ENCODE results near the gene INPP4B.
"Not testable (repeated sequence)": the region's sequence is repeated elsewhere in the genome, so short reads cannot be mapped to it uniquely, and the experiment has no call there.

The INPP4B gene

GRCh38 chr4:142811034-142811433, 35.1 kb downstream of the INPP4B start:
- no peak for DNase-seq (ENCODE audit: low spot score)
- no peak for ATAC-seq (ENCODE audit: low read depth)

GRCh38 chr4:142809559-142809958, 36.5 kb downstream of the INPP4B start:
- H3K36me3 ChIP-seq (ENCODE audit: low read depth): no peaks in the 10 kb centered on the region
- ATAC-seq (ENCODE audit: low read depth): no peak

More at GRCh38 chr4:142811034-142811433, 35.1 kb downstream of the INPP4B start:
- Histone ChIP-seq H3K27me3 (ENCODE audit: insufficient read depth, poor library complexity, severe bottlenecking) (no peaks in the 10 kb centered on the region), H3K36me3 (ENCODE audit: low read depth) (no peaks in the 10 kb centered on the region), H3K4me1 (ENCODE audit: insufficient read depth, poor library complexity, severe bottlenecking) (no peaks in the 10 kb centered on the region), H3K4me3 (ENCODE audit: severe bottlenecking) (no peak overlapping the region), H3K9me3 (ENCODE audit: severe bottlenecking) (no peaks in the 10 kb centered on the region), H3K27ac (ENCODE audit: poor library complexity, severe bottlenecking) (no peak overlapping the region)
- no peak for TF ChIP-seq CTCF (IDR thresholded peaks at IDR 0.05; ENCODE audit: poor library complexity, severe bottlenecking)

GRCh38 chr4:142803879-142804278, 42.2 kb downstream of the INPP4B start:
- not testable (repeated sequence) for H3K4me1 ChIP-seq (ENCODE audit: insufficient read depth, poor library complexity, severe bottlenecking); H3K9me3 ChIP-seq (ENCODE audit: severe bottlenecking); H3K27me3 ChIP-seq (ENCODE audit: insufficient read depth, poor library complexity, severe bottlenecking); H3K4me3 ChIP-seq (ENCODE audit: severe bottlenecking); H3K36me3 ChIP-seq (ENCODE audit: low read depth); DNase-seq (ENCODE audit: low spot score); ATAC-seq (ENCODE audit: low read depth); H3K27ac ChIP-seq (ENCODE audit: poor library complexity, severe bottlenecking)

More at GRCh38 chr4:142809559-142809958, 36.5 kb downstream of the INPP4B start:
- no peak overlapping the region for H3K4me3 ChIP-seq (ENCODE audit: severe bottlenecking)
- TF ChIP-seq CTCF (IDR thresholded peaks at IDR 0.05; ENCODE audit: poor library complexity, severe bottlenecking): no peak
- H3K27ac ChIP-seq (ENCODE audit: poor library complexity, severe bottlenecking): no peak overlapping the region
- DNase-seq (ENCODE audit: low spot score): no peak
- no peaks in the 10 kb centered on the region for H3K27me3 ChIP-seq (ENCODE audit: insufficient read depth, poor library complexity, severe bottlenecking)
- H3K4me1 ChIP-seq (ENCODE audit: insufficient read depth, poor library complexity, severe bottlenecking): no peaks in the 10 kb centered on the region
- no peaks in the 10 kb centered on the region for H3K9me3 ChIP-seq (ENCODE audit: severe bottlenecking)

GRCh38 chr4:142801966-142802365, 44.1 kb downstream of the INPP4B start:
- TF ChIP-seq CTCF (IDR thresholded peaks at IDR 0.05; ENCODE audit: poor library complexity, severe bottlenecking): no peak
- Histone ChIP-seq H3K27me3 (ENCODE audit: insufficient read depth, poor library complexity, severe bottlenecking) (no peaks in the 10 kb centered on the region), H3K9me3 (ENCODE audit: severe bottlenecking) (peaks cover 3% of the 10 kb centered on the region), H3K4me3 (ENCODE audit: severe bottlenecking) (no peak overlapping the region), H3K27ac (ENCODE audit: poor library complexity, severe bottlenecking) (no peak overlapping the region), H3K36me3 (ENCODE audit: low read depth) (no peaks in the 10 kb centered on the region), H3K4me1 (ENCODE audit: insufficient read depth, poor library complexity, severe bottlenecking) (peaks cover 8% of the 10 kb centered on the region)
- DNase-seq (ENCODE audit: low spot score): no peak
- peak; percentile 55; the same call in 2 of the 3 replicates for ATAC-seq (ENCODE audit: low read depth)

- Histone ChIP-seq H3K36me3 (ENCODE audit: low read depth) (no peaks in the 10 kb centered on the region), H3K9me3 (ENCODE audit: severe bottlenecking) (no peaks in the 10 kb centered on the region), H3K27ac (ENCODE audit: poor library complexity, severe bottlenecking) (no peak overlapping the region), H3K27me3 (ENCODE audit: insufficient read depth, poor library complexity, severe bottlenecking) (no peaks in the 10 kb centered on the region), H3K4me3 (ENCODE audit: severe bottlenecking) (no peak overlapping the region), H3K4me1 (ENCODE audit: insufficient read depth, poor library complexity, severe bottlenecking) (no peaks in the 10 kb centered on the region)
- TF ChIP-seq CTCF (IDR thresholded peaks at IDR 0.05; ENCODE audit: poor library complexity, severe bottlenecking): no peak
- no peak for DNase-seq (ENCODE audit: low spot score)
- ATAC-seq (ENCODE audit: low read depth): no peak
These were observed 65.0 kb downstream of the INPP4B start for GRCh38 chr4:142781114-142781513.

All from RWPE2 (cell line).